C4-2B (cell line): ENCODE data around the gene OPRD1.

Experiments
- CTCF ChIP-seq: fragments of 450-650 bp; conservative IDR thresholded peaks from 2 replicates; pipeline ENCODE4 v1.5.1; 2017; ENCODE audit warnings: mild to moderate bottlenecking
- ZFX ChIP-seq: fragments of 450-650 bp; IDR thresholded peaks from 2 replicates; pipeline ENCODE4 v1.6.1; 2017

- no peak for TF ChIP-seq CTCF
- peak; percentile 71 for TF ChIP-seq ZFX
These were observed 102.5 kb downstream of the OPRD1 start, which contains the start of gene EPB41 for GRCh38 chr1:28914228-28915030.
